Measurements from ENCODE around the gene CFAP251. TPM values are rescaled to one million over a fixed set of nuclear protein-coding genes. Genes with fewer than 3 reads are reported as not detected.

The CFAP251 gene
- total RNA-seq, 4 donors from 2014 or later = 0.49 to 4.9 (median 0.61) TPM

GRCh38 chr12:122018457-122018856, 100.1 kb downstream of the CFAP251 start:
- ATAC-seq (no peak), DNase-seq (no peak)
- in situ Hi-C loops (cut with MboI; ENCODE audit: low sequenced_read_pairs in 4 of 4) (no loop called here), intact Hi-C loops (cut with DNase I; ENCODE audit: low total_unique reads) (no loop called here)
- Histone ChIP-seq H3K9me3 (no peaks in the 10 kb centered on the region), H3K27me3 (no peaks in the 10 kb centered on the region), H3K4me1 (peaks cover 6 to 13% of the 10 kb centered on the region in 2 donors), H3K4me3 (no peak overlapping the region), H3K27ac (no peak overlapping the region), H3K36me3 (no peaks in the 10 kb centered on the region)
- TF ChIP-seq POLR2A (IDR thresholded peaks at IDR 0.05) = no peak
- no peak for TF ChIP-seq CTCF (IDR thresholded peaks at IDR 0.05 in 4 of 5, conservative IDR thresholded peaks at IDR 0.05 in 1 of 5)

GRCh38 chr12:122018937-122019336, 100.5 kb downstream of the CFAP251 start:
- no peaks in the 10 kb centered on the region for H3K27me3 ChIP-seq
- H3K36me3 ChIP-seq = no peaks in the 10 kb centered on the region
- H3K27ac ChIP-seq = no peak overlapping the region
- DNase-seq (no peak), ATAC-seq (no peak)
- intact Hi-C loops (cut with DNase I; ENCODE audit: low total_unique reads) = no loop called here
- H3K4me3 ChIP-seq = no peak overlapping the region
- in situ Hi-C loops (cut with MboI; ENCODE audit: low sequenced_read_pairs in 4 of 4) = no loop called here
- TF ChIP-seq POLR2A (IDR thresholded peaks at IDR 0.05) = no peak
- no peak for TF ChIP-seq CTCF (IDR thresholded peaks at IDR 0.05 in 4 of 5, conservative IDR thresholded peaks at IDR 0.05 in 1 of 5)
- H3K9me3 ChIP-seq = no peaks in the 10 kb centered on the region
- H3K4me1 ChIP-seq = peaks cover 8 to 18% of the 10 kb centered on the region in 2 donors

GRCh38 chr12:122020795-122021192, 102.4 kb downstream of the CFAP251 start:
- ATAC-seq (no peak), DNase-seq (no peak)
- Histone ChIP-seq H3K4me1 (peaks cover 16 to 25% of the 10 kb centered on the region in 2 donors), H3K27ac (peak overlapping the region in 1 of 4 donors; percentile 96), H3K36me3 (no peaks in the 10 kb centered on the region), H3K27me3 (no peaks in the 10 kb centered on the region), H3K4me3 (peak overlapping the region; percentile 68 to 83 (median 76)), H3K9me3 (no peaks in the 10 kb centered on the region)
- in situ Hi-C loops (cut with MboI; ENCODE audit: low sequenced_read_pairs in 4 of 4) = no loop called here
- no peak for TF ChIP-seq CTCF (IDR thresholded peaks at IDR 0.05 in 4 of 5, conservative IDR thresholded peaks at IDR 0.05 in 1 of 5)
- TF ChIP-seq POLR2A (IDR thresholded peaks at IDR 0.05) = no peak
- intact Hi-C loops (cut with DNase I; ENCODE audit: low total_unique reads) = loop anchor here (5.0 kb wide), 2 partner anchors 103 to 223 kb away; partner anchors contain the start of gene CFAP251

GRCh38 chr12:122021193-122021821, 102.9 kb downstream of the CFAP251 start:
- no peaks in the 10 kb centered on the region for H3K36me3 ChIP-seq
- in situ Hi-C loops (cut with MboI; ENCODE audit: low sequenced_read_pairs in 4 of 4) (no loop called here), intact Hi-C loops (cut with DNase I; ENCODE audit: low total_unique reads) (loop anchor here (5.0 kb wide), 2 partner anchors 104 to 224 kb away; partner anchors contain the start of gene CFAP251)
- H3K9me3 ChIP-seq = no peaks in the 10 kb centered on the region
- no peaks in the 10 kb centered on the region for H3K27me3 ChIP-seq
- DNase-seq = no peak
- no peak for ATAC-seq
- H3K27ac ChIP-seq = peak overlapping the region; percentile 84 to 96 (median 86)
- H3K4me1 ChIP-seq = peaks cover 16 to 30% of the 10 kb centered on the region in 2 donors
- no peak for TF ChIP-seq POLR2A (IDR thresholded peaks at IDR 0.05)
- no peak for TF ChIP-seq CTCF (IDR thresholded peaks at IDR 0.05 in 4 of 5, conservative IDR thresholded peaks at IDR 0.05 in 1 of 5)
- H3K4me3 ChIP-seq = peak overlapping the region; percentile 68 to 83 (median 76)

Data from gastrocnemius medialis (tissue), 4 donors.